HG02571 (cell line): ENCODE results near the gene IMMP1L.

Source experiments
- ATAC-seq: cut with Tn5 transposase; IDR thresholded peaks from one replicate; pipeline ENCODE4 v1.9.1; 2021; ENCODE audit warnings: mild to moderate bottlenecking, moderate library complexity; ENCODE audit not compliant: unreplicated experiment

The IMMP1L gene

DNA sequence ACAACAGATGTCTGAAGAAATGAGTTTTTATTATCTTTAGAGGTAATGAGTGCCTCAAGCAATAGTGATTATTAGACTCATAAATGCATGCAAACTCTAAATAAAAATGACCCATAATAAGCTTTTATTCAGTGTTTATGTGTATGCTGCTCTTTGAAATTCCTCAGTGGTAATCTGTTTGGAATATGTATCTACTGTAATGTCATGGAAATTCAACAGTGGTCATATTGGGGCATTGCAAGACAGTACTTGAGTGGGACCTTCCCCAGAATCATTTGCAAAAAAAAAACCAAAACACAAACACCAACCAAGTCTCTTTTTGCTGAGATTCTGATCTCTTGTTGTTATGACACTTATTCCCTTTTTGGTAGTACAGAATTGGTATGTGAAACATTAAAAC, 104.8 kb downstream of the IMMP1L start:
- no peak for ATAC-seq

DNA sequence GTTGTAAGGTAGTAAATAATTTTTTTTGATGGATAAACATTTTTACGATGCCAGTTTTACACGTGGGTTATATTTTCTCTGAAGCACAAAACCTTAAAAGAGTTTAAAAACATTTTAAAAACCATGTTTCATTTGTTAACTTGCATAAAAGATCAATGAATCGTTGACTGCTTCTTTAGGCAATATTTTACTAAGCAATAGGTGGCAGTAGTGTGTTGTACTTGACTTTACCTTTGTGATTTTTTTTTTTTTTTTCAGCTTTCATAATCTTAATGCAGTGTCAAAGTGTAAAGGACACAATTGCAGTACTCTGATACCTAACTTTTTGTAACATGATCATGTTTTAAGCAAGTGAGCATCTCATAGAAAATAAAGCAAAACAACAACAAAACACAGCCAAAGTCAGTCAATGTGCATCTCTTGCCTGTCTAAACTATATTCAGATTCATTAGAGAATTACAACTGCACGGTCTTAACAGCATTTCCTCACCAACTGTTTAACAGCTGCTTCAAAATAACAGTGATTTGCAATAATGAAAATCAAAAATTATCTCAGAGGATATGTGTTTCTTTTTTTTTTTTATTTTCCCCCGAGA, 112.1 kb downstream of the IMMP1L start:
- ATAC-seq = no peak

DNA sequence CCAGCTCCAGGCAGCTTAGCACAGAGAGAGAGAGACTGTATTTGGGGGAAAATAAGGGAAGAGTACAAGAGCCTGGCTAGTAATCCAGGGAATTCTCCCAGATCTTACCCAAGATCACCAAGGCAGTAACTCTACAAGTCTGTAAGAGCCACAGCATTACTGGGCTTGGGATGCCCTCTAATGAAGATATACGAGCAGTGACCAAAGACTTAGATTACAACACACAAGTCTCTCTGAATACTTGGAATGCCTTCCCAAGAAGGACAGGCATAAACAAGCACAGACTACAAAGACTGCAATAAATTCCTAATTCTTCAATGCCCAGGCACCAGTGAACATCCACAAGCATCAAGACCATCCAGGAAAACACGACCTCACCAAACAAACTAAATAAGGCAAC, 122.0 kb downstream of the IMMP1L start:
- no peak for ATAC-seq

DNA sequence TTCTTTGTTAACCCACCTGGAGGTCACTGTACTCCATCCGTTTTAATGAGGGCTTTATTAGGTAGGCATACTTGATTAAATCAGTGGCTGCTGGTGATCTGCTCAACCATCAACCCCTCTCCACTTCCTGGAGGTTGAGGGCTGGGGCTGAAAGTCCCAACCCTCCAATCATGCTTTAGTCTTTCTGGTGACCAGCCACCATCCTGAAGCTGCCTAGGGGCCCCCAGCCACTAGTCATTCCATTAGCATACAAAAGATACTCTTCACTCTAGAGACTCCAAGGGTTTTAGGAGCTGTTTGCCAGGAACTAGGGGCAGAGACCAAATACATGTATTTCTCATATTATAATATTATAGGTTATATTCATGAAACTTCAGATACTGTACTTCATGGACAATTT, 126.3 kb downstream of the IMMP1L start:
- ATAC-seq = no peak
